H9 (cell line): Measurements from ENCODE around the gene LRRC40. TPM values are rescaled to one million over a fixed set of nuclear protein-coding genes. Genes with fewer than 3 reads are reported as not detected.

ENCODE experiments used
- DNase-seq: peaks from one replicate; pipeline ENCODE4 v3.0.0-alpha.2; 2017
- H2AFZ ChIP-seq: one replicate; pipeline ENCODE4 v1.6.1; 2013; ENCODE audit warnings: mild to moderate bottlenecking, low read length, control low read depth, moderate library complexity
- H2AK5ac ChIP-seq: 2 replicates; pipeline ENCODE4 v1.6.1; 2013; ENCODE audit warnings: low read length, control low read depth, mixed read lengths; ENCODE audit not compliant: insufficient read length
- H2BK120ac ChIP-seq: one replicate; pipeline ENCODE4 v1.6.1; 2013; ENCODE audit warnings: low read depth, mild to moderate bottlenecking, low read length, control low read depth, inconsistent platforms; ENCODE audit not compliant: poor library complexity, severe bottlenecking
- H2BK12ac ChIP-seq: 2 replicates; pipeline ENCODE4 v1.6.1; 2013; ENCODE audit warnings: low read length, control low read depth, mixed read lengths, low read depth; ENCODE audit not compliant: insufficient read length
- H2BK15ac ChIP-seq: 2 replicates; pipeline ENCODE4 v1.6.1; 2013; ENCODE audit warnings: low read depth, low read length, control low read depth
- H2BK20ac ChIP-seq: one replicate; pipeline ENCODE4 v1.6.1; 2013; ENCODE audit warnings: low read depth, mild to moderate bottlenecking, low read length, control low read depth, inconsistent platforms; ENCODE audit not compliant: poor library complexity, severe bottlenecking
- H2BK5ac ChIP-seq: 2 replicates; pipeline ENCODE4 v1.6.1; 2013; ENCODE audit warnings: low read length, control low read depth, mixed read lengths; ENCODE audit not compliant: insufficient read length
- H3K14ac ChIP-seq: 2 replicates; pipeline ENCODE4 v1.6.1; 2013; ENCODE audit warnings: low read length, control low read depth; ENCODE audit not compliant: insufficient read depth
- H3K18ac ChIP-seq: 2 replicates; pipeline ENCODE4 v1.6.1; 2013; ENCODE audit warnings: low read depth, mild to moderate bottlenecking, mixed read lengths, low read length, control low read depth; ENCODE audit not compliant: insufficient read length
- H3K23ac ChIP-seq: 2 replicates; pipeline ENCODE4 v1.6.1; 2013; ENCODE audit warnings: low read length, control low read depth, mixed read lengths, low read depth; ENCODE audit not compliant: insufficient read length
- H3K23me2 ChIP-seq: 2 replicates; pipeline ENCODE4 v1.6.1; 2013; ENCODE audit warnings: low read depth, mild to moderate bottlenecking, mixed read lengths, low read length, control low read depth; ENCODE audit not compliant: insufficient read length, poor library complexity, severe bottlenecking
- H3K27ac ChIP-seq: 2 replicates; pipeline ENCODE4 v1.5.1; 2013; ENCODE audit warnings: low read length, control low read depth, mixed read lengths, low read depth; ENCODE audit not compliant: insufficient read length
- H3K27me3 ChIP-seq: 2 replicates; pipeline ENCODE4 v1.6.1; 2013; ENCODE audit warnings: low read length, control low read depth, inconsistent platforms; ENCODE audit not compliant: insufficient read depth
- H3K4ac ChIP-seq: 2 replicates; pipeline ENCODE4 v1.6.1; 2013; ENCODE audit warnings: low read depth, mild to moderate bottlenecking, control low read depth, inconsistent platforms, low read length, moderate library complexity
- H3K4me1 ChIP-seq: 2 replicates; pipeline ENCODE4 v1.6.1; 2013; ENCODE audit warnings: low read length, control low read depth, inconsistent platforms; ENCODE audit not compliant: insufficient read depth
- H3K4me2 ChIP-seq: 2 replicates; pipeline ENCODE4 v1.6.1; 2013; ENCODE audit warnings: low read length, control low read depth, mixed read lengths; ENCODE audit not compliant: insufficient read length, insufficient read depth
- H3K56ac ChIP-seq: 2 replicates; pipeline ENCODE4 v1.6.1; 2013; ENCODE audit warnings: low read depth, mild to moderate bottlenecking, mixed read lengths, low read length, control low read depth; ENCODE audit not compliant: insufficient read length
- H3K79me1 ChIP-seq: 2 replicates; pipeline ENCODE4 v1.6.1; 2013; ENCODE audit warnings: low read depth, mild to moderate bottlenecking, moderate library complexity, low read length, control low read depth, inconsistent platforms; ENCODE audit not compliant: insufficient read depth, poor library complexity, severe bottlenecking
- H3K79me2 ChIP-seq: 2 replicates; pipeline ENCODE4 v1.6.1; 2013; ENCODE audit warnings: low read length, control low read depth, inconsistent platforms; ENCODE audit not compliant: insufficient read depth
- H3K9ac ChIP-seq: 2 replicates; pipeline ENCODE4 v1.6.1; 2013; ENCODE audit warnings: low read length, control low read depth, mixed read lengths; ENCODE audit not compliant: insufficient read length; ENCODE audit errors: extremely low read depth
- H3K9me3 ChIP-seq: one replicate; pipeline ENCODE4 v1.6.1; 2013; ENCODE audit warnings: low read depth, low read length, inconsistent platforms; ENCODE audit not compliant: control insufficient read depth
- H3T11ph ChIP-seq: one replicate; pipeline ENCODE4 v1.6.1; 2013; ENCODE audit warnings: mild to moderate bottlenecking, low read length, control low read depth, inconsistent platforms
- H4K20me1 ChIP-seq: one replicate; pipeline ENCODE4 v1.6.1; 2013; ENCODE audit not compliant: control insufficient read depth, insufficient read length, insufficient read depth
- H4K5ac ChIP-seq: 2 replicates; pipeline ENCODE4 v1.6.1; 2013; ENCODE audit warnings: low read depth, mild to moderate bottlenecking, mixed read lengths, low read length, control low read depth; ENCODE audit not compliant: insufficient read length
- H4K8ac ChIP-seq: replicated peaks from 2 replicates; pipeline ENCODE4 v1.6.1; 2013; ENCODE audit warnings: low read length, control low read depth, mixed read lengths, low read depth; ENCODE audit not compliant: insufficient read length
- H4K91ac ChIP-seq: 2 replicates; pipeline ENCODE4 v1.6.1; 2013; ENCODE audit warnings: low read depth, mild to moderate bottlenecking, moderate library complexity, mixed read lengths, low read length, control low read depth; ENCODE audit not compliant: insufficient read length
- H3K27ac Mint-ChIP-seq, 3 experiments: 2 replicates in 2 of 3; 3 replicates in 1 of 3; pipeline ENCODE4 v1.8.0; 2020 to 2021; ENCODE audit warnings: mixed read lengths in 3 of 3, mild to moderate bottlenecking in 1 of 3, moderate library complexity in 1 of 3
- H3K27me3 Mint-ChIP-seq: 2 replicates; pipeline ENCODE4 v1.8.0; 2021; ENCODE audit warnings: low read depth, mild to moderate bottlenecking, moderate library complexity, mixed read lengths
- H3K36me3 Mint-ChIP-seq, 3 experiments: 2 replicates in 2 of 3; 3 replicates in 1 of 3; pipeline ENCODE4 v1.8.0; 2020 to 2021; ENCODE audit warnings: low read depth in 3 of 3, mixed read lengths in 3 of 3; ENCODE audit not compliant: insufficient read depth in 1 of 3
- H3K4me1 Mint-ChIP-seq, 2 experiments: 2 replicates each; pipeline ENCODE4 v1.8.0; 2020; ENCODE audit warnings: mixed read lengths in 2 of 2
- H3K4me3 Mint-ChIP-seq, 2 experiments: 2 replicates in 1 of 2; 3 replicates in 1 of 2; pipeline ENCODE4 v1.8.0; 2020 to 2021; ENCODE audit warnings: mild to moderate bottlenecking in 2 of 2, mixed read lengths in 2 of 2, moderate library complexity in 1 of 2
- H3K9me3 Mint-ChIP-seq, 2 experiments: 2 replicates in 1 of 2; 3 replicates in 1 of 2; pipeline ENCODE4 v1.8.0; 2020; ENCODE audit warnings: mild to moderate bottlenecking in 2 of 2, mixed read lengths in 2 of 2, moderate library complexity in 1 of 2
- CTCF ChIP-seq: fragments of 200-600 bp; sonication (generic); conservative IDR thresholded peaks from 3 replicates; pipeline ENCODE4 v1.8.0; 2021; ENCODE audit warnings: antibody characterized with exemption, mild to moderate bottlenecking
- WGBS: extraction: QIAGEN DNeasy Blood & Tissue Kit; methylation state at CpG from one replicate; pipeline ENCODE4 v1.1.7; 2013; ENCODE audit warnings: missing lambda C conversion rate, low lambda C conversion rate, mixed read lengths; ENCODE audit not compliant: insufficient read length; ENCODE audit errors: extremely low coverage; 5-methylcytosine and 5-hydroxymethylcytosine counted together
- total RNA-seq: library from RNA; stranded (reverse); gene quantifications from 2 replicates; pipeline ENCODE4 v1.2.1, GENCODE V29; 2021

Gene LRRC40
- total RNA-seq, 1 experiment from 2014 or later = 27.6 TPM

- H3K36me3 Mint-ChIP-seq = no peaks in the 10 kb centered on the region
- no peak overlapping the region for H4K5ac ChIP-seq
- H3K4me1 Mint-ChIP-seq = no peaks in the 10 kb centered on the region
- DNase-seq = no peak
- no peaks in the 10 kb centered on the region for H3K23me2 ChIP-seq
- no peak overlapping the region for H2AFZ ChIP-seq
- H3K4ac ChIP-seq = no peak overlapping the region
- no peaks in the 10 kb centered on the region for H4K20me1 ChIP-seq
- H3K27ac Mint-ChIP-seq = no peak overlapping the region
- no peak overlapping the region for H2BK12ac ChIP-seq
- no peak overlapping the region for H3K4me2 ChIP-seq
- no peak overlapping the region for H3K18ac ChIP-seq
- H3K4me1 ChIP-seq = no peaks in the 10 kb centered on the region
- no peaks in the 10 kb centered on the region for H3K27me3 ChIP-seq
- no peak overlapping the region for H3K9ac ChIP-seq
- no peak for TF ChIP-seq CTCF
- H2BK5ac ChIP-seq = no peak overlapping the region
- no peaks in the 10 kb centered on the region for H3K27me3 Mint-ChIP-seq
- H3K4me3 Mint-ChIP-seq = no peak overlapping the region
- H3K23ac ChIP-seq = no peak overlapping the region
- no peaks in the 10 kb centered on the region for H3K9me3 Mint-ChIP-seq
- no peaks in the 10 kb centered on the region for H3K79me1 ChIP-seq
- no peaks in the 10 kb centered on the region for H3K79me2 ChIP-seq
- H3K56ac ChIP-seq = no peak overlapping the region
- H2BK15ac ChIP-seq = no peak overlapping the region
- no peak overlapping the region for H3K14ac ChIP-seq
- no peaks in the 10 kb centered on the region for H3K9me3 ChIP-seq
- H2BK120ac ChIP-seq = no peak overlapping the region
- no peak overlapping the region for H2BK20ac ChIP-seq
- H2AK5ac ChIP-seq = no peak overlapping the region
- no peak overlapping the region for H3T11ph ChIP-seq
- no peak overlapping the region for H3K27ac ChIP-seq
- no peak overlapping the region for H4K8ac ChIP-seq
- H4K91ac ChIP-seq = no peak overlapping the region
- WGBS = no CpG with 5 or more reads among the region's 1 CpG
These were observed 101.6 kb downstream of the LRRC40 start for GRCh38 chr1:70103770-70104169.
